Left renal pelvis (tissue), 4 donors: ENCODE measurements around the gene CD300H. TPM values are rescaled to one million over a fixed set of nuclear protein-coding genes. Genes with fewer than 3 reads are reported as not detected.
A peak's percentile ranks its signal among the peaks of the same experiment; 100 is the strongest.
"Not testable (repeated sequence)": the region's sequence is repeated elsewhere in the genome, so short reads cannot be mapped to it uniquely, and the experiment has no call there.

Experiments
- DNase-seq, 4 donors: peaks; one replicate each; pipeline ENCODE4 v3.0.0-alpha.2; 2013; ENCODE audit warnings: low read depth in 4 of 4, low spot score in 3 of 4
- polyA plus RNA-seq, 4 donors: library from polyadenylated mRNA; unstranded; fragments of 120-200 nt; gene quantifications; one replicate each; pipeline ENCODE4 v1.2.1, GENCODE V29; 2013; ENCODE audit not compliant: insufficient read length in 4 of 4

The CD300H gene
- polyA plus RNA-seq, 4 donors: 0.34 TPM; not detected in 3

DNA sequence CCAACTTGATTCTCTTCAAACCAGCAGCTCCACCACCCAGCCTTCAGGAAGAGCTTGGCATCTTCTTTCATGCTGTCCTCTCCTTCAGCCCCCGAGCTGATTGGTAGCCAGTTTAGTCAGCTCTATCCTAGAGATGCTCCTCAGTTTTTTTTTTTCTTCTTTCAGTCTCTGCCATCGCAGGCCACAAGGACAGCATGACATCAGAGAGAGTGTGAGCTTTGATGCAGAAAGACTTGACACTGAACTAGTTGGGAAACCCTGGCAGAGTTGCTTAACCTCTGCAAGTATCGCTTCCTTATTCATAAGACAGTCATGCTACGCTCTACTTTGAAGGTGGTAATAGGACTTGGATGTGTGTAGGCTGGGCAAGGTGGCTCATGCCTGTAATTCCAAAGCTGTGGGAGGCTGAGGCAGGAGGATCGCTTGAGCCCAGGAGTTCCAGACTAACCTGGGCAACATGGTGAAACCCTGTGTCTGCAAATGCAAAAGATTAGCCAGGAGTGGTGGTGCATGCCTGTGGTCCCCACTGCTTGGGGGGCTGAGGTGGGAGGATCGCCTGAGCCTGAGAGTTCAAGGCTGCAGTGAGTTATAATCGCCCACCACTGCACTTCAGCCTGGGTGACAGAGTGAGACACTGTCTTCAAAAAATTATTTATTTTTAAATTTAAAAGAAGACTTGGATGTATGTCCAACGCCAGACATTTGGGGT lies 38.7 kb downstream of the CD300H start:
- DNase-seq: no peak

DNA sequence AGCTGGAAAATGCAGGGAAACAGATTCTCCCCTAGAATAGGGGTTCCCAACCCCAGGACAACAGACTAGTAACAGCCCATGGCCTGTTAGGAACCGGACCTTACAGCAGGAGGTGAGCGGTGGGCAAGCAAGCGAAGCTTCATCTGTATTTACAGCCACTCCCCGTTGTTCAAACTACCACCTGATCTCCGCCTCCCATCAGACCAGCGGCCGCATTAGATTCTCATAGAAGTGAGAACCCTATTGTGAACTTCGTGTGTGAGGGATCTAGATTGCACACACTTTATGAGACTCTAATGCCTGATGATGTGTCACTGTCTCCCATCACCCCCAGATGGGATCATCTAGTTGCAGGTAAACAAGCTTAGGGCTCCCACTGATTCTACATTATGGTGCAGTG lies 39.6 kb downstream of the CD300H start:
- no peak for DNase-seq

DNA sequence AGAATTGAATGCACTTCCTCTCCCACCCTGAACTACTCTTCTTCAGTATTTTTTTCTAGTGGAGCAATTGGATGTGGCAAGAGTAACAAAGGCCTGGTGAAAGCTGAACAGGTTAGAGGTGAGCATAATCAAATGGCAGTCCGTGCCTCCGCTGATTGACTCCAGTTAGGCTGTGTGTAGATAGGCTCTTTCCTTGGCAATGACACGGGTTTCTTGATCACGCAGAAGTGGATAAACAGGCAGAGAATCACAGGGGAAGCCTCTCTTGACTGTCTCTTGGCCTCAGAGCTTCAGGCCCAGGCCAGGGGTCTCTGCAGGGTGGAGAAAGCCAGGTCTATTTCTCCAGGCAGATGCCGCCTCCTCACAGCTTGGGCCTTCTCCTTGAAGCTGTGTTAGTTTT lies 40.2 kb downstream of the CD300H start:
- no peak for DNase-seq

DNA sequence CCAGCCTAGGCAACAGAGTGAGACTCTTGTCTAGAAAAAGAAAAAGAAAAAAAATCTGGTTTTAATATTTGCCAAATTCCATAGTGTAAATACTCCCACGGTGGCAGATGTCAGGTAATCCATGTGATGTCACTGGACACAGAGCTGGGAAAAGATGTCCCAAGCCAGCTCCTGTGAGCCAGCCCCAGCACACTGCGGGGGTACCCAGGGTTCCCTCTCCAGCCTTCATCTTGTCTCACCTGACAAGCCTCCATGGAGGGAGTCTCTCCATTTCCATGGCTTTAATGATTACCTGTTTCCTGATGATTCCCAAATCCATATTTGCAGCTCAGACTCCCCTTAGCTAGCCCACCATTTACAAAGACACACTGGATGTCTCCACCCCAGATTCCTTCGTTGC lies 40.6 kb downstream of the CD300H start:
- no peak for DNase-seq

DNA sequence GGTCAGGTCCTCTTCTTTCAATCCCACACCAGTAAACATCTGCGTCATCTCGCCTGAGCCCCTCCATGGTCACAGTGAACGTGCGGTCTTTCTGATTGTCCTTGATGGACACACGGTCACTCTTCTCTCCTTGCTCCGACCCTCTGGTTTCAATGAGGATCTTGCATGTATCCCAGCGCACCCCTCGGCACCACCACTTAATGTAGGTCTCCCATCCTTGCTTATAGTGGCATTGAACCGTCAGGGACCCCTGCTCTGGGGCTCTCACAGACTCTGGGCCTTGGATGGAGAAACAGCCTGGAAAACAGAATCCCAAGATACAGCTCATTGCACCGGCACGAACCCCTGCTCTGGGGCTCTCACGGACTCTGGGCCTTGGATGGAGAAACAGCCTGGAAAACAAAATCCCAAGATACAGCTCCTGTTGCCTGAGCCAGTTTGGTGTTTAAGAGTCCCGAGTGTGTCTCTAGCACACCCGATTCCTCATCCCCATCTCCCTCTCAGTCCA lies 41.5 kb downstream of the CD300H start:
- no peak for DNase-seq

DNA sequence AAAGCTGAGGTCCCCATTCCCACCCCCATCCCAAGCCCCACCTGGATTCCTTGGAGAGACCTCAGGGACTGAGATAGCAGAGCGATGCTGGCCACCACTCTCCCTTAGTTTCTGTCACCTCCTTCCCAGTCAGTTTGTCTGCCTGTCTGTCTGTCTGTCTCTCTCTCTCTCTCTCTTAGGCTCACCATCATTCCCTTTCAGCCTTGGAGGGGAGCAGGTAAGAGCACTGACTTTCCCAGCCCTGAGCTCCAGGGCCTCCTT lies 41.9 kb downstream of the CD300H start:
- no peak for DNase-seq

DNA sequence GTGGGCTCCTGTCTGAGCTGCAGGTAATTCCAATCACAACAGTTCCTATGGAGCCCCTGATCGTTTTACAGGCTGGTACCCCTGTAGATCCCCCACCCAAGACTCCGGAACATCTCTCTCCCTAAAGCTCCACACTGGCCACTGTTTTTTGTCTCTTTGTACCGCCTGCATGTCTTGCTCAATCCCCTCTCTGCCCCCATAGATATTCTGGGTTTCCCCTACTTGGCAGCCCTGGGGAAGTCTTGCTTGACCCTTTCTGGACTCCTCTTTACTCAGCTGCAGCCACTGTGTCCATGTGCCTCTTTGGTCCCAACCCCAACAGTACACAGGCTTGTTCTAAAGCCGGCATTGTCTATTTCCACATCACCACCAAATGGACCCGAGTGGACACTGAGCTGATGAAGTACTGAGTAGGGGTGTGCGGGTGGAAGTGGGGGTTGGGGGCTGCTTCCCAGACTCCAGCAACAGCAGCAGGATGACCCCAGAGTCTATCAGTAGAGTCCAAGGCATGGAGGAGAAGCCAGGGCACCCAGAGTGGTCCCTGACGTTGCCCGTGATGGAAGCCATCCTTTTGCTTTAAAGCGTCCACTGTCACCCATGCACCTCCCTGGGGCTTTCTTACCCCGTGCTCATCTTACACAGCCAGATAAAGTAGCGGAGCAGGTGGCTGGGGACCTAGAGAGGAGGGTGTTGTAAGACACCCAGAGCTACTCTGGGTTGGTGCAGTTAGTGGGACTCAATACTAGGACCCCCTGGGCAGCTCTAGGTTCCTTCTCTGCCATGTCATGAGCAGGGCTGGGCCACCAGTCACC lies 42.5 kb downstream of the CD300H start:
- no peak for DNase-seq

DNA sequence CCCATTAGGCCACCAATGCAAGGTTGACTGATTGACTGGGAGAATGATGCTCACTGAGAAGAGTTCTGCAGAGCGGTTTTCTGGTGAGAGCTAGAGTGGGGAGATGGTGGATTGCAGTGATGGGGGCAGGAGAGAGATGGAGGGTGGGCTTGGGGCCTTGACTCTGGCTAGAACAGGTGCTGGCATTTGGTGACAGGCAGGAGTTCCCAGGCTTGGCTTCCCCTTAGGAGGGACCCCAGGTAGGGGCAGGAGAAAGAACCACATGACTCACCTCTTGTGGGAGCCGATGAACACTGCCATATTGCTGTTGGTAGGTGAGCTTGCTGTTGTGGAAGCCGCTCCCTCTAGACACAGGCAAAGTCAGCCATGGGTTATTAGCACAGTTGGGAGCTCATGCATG lies 44.0 kb downstream of the CD300H start:
- DNase-seq: no peak

DNA sequence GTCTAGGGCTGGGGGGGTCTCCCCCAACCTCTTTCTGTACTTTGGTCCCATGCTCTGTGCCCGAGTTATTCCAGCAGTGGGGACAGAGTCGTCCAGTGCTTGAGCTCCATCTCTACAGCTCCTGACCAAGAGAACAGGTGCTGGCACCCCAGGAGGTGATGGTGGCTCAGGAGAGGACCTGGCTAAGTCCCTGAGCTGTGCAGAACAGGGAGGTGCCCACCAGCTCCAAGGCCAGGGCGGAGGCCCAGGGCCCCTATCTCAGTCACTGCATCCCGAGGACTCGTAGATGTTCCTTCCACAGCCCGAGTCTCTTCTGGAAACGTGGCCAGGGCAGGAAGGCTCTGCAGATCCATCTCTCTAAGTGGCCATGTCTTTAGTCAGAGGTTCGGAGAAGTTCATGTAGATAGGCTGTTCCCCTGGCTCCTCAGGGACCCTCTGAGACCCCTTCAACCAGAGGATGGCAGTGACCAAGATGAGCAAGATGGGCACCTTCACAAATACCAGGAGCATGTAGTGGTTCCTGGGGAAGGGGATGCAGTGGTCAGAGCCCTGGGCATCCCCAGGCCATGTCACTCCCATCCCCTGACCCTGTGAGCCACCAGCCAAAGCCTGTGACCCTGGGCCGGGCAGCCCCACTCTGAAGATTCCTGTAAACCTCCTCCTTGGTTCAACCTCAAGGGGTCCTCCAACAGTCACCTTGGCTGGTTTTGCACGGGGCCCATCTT lies 44.8 kb downstream of the CD300H start:
- DNase-seq: no peak

DNA sequence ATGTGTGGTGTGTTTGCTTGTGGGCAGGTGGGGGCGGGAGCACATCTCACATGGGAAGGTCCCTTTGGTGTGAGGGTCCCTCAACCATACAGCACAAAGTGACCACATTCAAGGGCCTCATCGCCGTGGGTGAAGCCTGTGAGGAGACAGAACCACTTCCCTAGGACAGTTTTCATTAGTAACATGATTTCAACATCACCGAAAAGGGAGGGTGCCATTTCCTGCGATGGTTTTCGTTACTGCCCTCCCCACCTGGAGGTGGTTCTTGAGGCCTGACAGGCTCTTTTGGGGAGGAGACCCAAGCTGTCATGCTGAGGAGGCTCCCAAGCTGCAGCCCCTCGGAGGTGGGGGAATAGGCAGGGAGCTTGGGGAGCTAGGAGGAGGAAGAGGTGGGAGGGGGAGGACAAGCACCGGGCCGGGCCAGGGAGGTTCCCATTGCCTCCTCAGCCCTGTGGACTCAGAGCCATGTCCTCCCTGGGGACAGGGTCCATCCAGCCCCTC lies 45.6 kb downstream of the CD300H start:
- no peak for DNase-seq

DNA sequence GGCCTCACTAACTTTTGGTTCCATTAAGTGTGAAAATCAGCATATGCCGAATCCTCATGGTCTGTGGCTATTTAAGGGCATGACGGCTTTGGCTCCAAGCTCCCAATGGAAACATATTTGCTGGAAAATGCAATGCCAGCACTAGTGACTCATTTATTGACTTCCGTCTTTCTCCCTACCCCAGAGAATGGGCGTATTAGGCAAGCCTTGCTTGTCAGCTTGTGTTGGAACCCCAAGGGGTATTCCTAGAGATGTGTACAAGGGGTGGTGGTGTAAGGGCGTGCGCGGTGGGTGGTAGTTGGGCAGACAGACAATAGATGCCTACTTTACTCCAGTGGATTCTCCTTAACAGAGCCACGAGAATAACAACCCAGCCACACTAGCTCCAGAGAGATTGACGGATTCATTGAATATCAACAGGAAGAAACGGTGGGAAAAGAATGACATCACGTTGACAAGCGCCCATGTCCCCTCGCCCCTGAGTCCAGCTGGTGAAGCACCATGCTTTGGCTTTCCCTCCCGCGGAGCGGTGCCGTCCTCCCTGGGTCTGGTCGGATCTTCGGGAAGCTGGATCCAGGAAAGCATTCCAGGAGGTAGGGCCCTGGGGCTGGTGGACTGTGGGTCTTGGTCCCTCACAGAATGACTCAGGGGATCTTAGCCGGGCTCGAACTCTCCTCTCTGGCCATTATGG lies 46.4 kb downstream of the CD300H start:
- no peak for DNase-seq

DNA sequence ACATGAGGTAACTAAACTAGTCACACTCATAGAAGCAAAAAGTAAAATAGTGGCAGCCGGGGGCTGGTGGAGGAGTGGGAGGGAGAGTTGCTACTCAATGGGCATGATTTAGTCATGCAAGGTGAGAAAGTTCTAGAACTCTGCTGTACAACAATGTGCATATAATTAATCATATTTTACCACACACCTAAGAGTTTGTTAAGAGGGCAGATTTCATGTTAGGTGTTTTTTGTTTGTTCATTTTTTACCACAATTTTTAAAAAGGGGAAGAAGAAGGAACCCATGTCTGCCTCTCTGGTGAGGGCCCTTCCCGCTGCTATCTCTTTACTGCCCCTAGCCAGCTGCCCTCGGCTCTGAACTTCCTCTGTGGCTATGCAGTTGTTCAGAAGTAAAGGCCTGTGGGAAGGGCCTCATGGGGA lies 47.3 kb downstream of the CD300H start:
- DNase-seq: no peak

DNA sequence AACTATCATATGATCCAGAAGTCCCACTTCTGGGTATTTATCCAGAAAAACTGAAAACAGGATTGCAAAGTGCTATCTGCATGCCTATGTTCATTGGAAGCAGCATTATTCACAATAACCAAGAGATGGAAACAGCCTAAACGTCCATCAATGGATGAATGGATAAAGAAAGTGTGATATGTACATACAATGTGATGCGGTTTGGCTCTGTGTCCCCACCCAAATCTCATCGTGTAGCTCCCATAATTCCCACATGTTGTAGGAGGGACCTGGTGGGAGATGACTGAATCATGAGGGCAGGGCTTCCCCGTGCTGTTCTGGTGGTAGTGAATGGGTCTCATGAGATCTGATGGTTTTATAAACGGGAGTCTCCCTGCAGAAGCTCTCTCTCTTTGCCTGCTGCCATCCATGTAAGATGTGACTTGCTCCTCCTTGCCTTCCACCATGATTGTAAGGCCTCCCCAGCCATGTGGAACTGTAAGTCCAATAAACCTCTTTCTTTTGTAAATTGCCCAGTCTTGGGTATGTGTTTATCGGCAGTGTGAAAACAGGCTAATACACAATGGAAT lies 48.8 kb downstream of the CD300H start:
- DNase-seq: not testable (repeated sequence)

DNA sequence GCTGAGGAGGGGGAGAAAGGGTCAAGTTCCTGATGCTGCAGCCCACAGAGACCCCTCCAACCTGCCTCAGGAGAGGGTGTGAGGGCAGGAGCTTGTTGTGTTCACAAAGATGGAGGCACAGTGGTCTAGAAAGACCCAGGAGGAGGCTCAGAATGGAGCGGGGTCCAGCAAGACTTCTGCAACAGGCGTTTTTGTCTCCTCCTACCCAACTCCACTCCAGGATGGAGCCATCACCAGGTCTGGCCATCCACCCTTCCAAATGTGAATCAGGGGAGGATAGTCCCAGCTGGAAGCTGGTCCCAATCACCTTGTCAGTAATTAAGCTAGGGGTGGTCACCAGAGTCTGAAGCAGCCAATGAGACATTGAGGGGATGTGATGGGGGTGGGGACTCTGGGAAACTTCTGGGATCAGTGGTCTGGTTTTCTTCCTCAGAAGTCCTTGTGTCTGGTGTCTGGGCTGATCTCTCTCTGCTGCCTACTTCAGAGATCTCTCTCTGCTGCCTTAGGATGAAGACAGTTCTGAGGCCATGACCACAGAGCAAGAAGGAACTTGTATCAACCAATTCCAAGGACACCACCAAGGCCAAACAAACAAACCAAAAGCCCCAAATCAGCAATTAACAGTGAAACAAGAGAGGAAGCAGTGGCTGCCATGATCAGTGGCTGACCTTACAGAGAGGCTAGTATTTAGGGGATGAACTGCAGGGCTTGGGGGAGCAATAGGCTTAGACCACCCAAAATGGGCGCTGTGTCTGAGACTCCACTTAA lies 50.6 kb downstream of the CD300H start:
- DNase-seq: no peak

DNA sequence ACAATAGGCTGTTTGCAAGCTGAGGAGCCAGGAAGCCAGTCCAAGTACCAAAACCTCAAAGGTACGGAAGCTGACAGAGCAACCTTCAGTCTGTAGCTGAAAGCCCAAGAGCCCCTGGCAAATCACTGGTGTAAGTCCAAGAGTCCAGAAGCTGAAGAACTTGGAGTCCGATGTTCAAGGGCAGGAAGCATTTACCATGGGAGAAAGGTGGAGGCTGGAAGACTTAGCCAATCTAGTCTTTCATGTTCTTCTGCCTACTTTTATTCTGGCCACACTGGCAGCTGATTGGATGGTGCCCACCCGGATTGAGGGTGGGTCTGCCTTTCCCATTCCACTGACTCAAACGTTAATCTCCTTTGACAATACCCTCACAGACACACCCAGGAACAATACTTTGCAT lies 51.4 kb downstream of the CD300H start:
- DNase-seq: no peak

DNA sequence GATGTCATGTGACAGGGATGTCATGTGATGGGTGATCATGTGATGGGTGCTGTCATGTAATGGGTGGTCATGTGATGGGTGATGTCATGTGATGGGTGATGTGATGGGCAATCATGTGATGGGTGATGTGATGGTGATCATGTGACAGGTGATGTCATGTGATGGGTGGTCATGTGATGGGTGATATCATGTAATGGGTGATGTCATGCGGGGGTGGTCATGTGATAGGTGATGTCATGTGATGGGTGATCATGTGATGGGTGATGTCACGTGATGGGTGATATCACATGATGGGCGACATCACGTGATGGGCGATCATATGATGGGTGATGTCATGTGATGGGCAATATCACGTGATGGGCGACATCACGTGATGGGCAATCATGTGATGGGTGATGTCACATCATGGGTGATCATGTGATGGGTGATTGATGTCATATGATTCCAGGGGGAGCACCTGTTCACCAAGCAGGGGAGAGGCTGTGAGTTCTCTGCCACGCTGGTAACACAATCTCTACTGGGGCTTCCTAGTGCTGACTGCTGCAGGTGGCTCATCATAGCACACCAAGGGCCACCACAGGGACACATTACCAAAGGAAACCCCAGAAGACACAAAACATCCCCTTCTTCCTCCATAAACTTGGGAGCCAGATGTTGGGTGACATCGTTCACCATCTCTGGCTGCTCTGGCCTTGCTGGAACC lies 52.5 kb downstream of the CD300H start:
- DNase-seq: no peak

DNA sequence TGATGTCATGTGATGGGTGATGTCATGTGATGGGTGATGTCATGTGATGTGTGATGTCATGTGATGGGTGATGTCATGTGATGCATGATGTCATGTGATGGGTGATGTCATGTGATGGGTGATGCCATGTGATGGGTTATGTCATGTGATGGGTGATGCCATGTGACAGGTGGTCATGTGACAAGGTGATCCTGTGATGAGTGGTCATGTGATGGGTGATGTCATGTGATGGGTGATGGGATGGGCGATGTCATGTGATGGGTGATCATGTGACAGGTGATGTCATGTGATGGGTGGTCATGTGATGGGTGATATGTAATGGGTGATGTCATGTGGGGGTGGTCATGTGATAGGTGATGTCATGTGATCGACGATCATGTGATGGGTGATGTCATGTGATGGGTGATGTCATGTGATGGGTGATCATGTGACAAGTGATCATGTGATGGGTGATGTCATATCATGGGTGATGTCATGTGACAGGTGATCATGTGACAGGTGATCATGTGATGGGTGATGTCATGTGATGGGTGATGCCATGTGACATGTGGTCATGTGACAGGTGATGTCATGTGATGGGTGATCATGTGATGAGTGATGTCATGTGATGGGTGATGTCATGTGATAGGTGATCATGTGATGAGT lies 53.2 kb downstream of the CD300H start:
- peak in 2 of 4 donors; percentile 18 to 42 for DNase-seq

DNA sequence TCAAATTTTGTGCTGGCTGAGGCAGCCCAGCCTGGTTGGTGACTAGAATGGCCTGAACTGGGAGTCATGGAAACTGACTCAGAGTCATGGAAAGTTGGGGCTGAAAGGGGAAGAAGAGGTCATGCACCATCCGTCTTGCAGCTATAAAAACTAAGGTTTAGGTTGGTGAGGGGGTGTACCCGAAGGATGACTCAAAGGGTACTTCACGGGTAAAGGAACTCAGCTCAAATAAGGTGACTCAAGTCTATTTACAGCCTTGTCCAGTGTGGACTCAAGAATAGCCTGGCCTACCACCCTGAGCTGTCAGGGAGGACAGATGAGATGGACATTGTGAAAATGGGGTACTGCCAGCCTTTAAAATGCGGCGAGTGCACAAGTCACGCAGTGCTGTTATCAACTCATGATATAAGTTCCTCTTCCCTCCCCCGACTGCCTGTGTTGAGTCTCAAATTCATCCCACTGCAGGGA lies 54.7 kb downstream of the CD300H start:
- DNase-seq: no peak

DNA sequence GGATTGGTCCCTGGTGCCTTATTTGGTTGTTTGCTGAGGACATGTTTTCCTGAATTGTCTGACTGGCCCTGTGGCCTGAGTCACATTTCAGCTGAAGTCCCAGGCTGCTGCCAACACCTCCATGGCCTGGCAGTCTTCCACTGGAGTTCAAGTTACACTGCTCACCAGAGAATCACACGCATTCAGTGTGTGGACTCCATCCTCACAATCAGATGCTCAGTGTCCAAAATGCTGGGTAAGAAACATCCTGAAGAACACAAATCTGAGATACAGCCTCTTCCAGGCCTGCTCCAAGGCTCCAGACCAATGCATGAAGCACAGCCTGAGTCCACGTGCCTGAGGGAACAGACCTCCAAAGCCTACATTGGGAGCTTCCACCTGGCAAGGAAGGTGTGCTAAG lies 55.3 kb downstream of the CD300H start:
- no peak for DNase-seq
